HTR-8/SVneo (cell line): Measurements from ENCODE around the gene BMS1.
"Not testable (repeated sequence)": the region's sequence is repeated elsewhere in the genome, so short reads cannot be mapped to it uniquely, and the experiment has no call there.

ENCODE experiments used
- DNase-seq: peaks from one replicate; pipeline ENCODE4 v3.0.0; 2011; ENCODE audit warnings: low spot score, mixed read lengths; ENCODE audit not compliant: insufficient read length
- FAIRE-seq: peaks from 2 replicates; lab custom pipeline; 2011; peaks lifted over from hg19 to GRCh38; lab: Jason Lieb, UNC

The BMS1 gene, protein sequence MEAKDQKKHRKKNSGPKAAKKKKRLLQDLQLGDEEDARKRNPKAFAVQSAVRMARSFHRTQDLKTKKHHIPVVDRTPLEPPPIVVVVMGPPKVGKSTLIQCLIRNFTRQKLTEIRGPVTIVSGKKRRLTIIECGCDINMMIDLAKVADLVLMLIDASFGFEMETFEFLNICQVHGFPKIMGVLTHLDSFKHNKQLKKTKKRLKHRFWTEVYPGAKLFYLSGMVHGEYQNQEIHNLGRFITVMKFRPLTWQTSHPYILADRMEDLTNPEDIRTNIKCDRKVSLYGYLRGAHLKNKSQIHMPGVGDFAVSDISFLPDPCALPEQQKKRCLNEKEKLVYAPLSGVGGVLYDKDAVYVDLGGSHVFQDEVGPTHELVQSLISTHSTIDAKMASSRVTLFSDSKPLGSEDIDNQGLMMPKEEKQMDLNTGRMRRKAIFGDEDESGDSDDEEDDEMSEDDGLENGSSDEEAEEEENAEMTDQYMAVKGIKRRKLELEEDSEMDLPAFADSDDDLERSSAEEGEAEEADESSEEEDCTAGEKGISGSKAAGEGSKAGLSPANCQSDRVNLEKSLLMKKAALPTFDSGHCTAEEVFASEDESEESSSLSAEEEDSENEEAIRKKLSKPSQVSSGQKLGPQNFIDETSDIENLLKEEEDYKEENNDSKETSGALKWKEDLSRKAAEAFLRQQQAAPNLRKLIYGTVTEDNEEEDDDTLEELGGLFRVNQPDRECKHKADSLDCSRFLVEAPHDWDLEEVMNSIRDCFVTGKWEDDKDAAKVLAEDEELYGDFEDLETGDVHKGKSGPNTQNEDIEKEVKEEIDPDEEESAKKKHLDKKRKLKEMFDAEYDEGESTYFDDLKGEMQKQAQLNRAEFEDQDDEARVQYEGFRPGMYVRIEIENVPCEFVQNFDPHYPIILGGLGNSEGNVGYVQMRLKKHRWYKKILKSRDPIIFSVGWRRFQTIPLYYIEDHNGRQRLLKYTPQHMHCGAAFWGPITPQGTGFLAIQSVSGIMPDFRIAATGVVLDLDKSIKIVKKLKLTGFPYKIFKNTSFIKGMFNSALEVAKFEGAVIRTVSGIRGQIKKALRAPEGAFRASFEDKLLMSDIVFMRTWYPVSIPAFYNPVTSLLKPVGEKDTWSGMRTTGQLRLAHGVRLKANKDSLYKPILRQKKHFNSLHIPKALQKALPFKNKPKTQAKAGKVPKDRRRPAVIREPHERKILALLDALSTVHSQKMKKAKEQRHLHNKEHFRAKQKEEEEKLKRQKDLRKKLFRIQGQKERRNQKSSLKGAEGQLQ

GRCh38 chr10:42782446-42783180 lies at the start of gene BMS1:
Gene BMS1, plus strand, starts transcription at chr10:42782795. Its CDS starts 1,600 bp downstream, at chr10:42784395.
- DNase-seq (peak; percentile 85), FAIRE-seq (peak; percentile 48)

- FAIRE-seq (no peak), DNase-seq (no peak)
Measured at GRCh38 chr10:42734536-42734935, 48.1 kb upstream of the BMS1 start.

GRCh38 chr10:42738679-42739078 lies 43.9 kb upstream of the BMS1 start:
- FAIRE-seq (no peak), DNase-seq (no peak)

- not testable (repeated sequence) for DNase-seq, FAIRE-seq
Measured at GRCh38 chr10:42741536-42741935, 41.1 kb upstream of the BMS1 start.

DNA sequence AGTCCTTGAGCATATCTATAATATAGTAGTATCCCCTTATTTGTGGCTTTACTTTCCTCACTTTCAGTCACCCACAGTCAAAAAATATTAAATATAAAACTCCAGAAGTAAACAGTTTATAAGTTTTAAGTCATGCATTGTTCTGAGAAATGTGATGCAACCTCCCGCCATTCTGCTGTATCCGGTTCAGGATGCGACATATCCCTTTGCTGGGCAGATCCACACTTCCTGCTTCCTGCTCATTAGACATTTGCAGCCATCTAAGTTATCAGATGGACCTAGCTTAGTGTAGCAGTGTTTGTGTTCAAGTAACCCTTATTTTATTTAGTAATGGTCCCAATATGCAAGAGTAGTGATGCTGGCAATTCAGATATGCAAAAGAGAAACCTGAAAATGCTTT lies 38.9 kb upstream of the BMS1 start:
- FAIRE-seq: no peak

GRCh38 chr10:42744134-42744701 lies 38.4 kb upstream of the BMS1 start:
- no peak for FAIRE-seq
- DNase-seq: no peak

More for the DNA sequence above, 38.9 kb upstream of the BMS1 start:
- DNase-seq: no peak

GRCh38 chr10:42753126-42753506 lies 29.5 kb upstream of the BMS1 start:
- DNase-seq (peak; percentile 45), FAIRE-seq (no peak)

- FAIRE-seq (no peak), DNase-seq (no peak)
Measured at GRCh38 chr10:42753507-42754154, 29.0 kb upstream of the BMS1 start.

- DNase-seq (peak; percentile 48), FAIRE-seq (no peak)
Measured at GRCh38 chr10:42754155-42755027, 28.2 kb upstream of the BMS1 start.

DNA sequence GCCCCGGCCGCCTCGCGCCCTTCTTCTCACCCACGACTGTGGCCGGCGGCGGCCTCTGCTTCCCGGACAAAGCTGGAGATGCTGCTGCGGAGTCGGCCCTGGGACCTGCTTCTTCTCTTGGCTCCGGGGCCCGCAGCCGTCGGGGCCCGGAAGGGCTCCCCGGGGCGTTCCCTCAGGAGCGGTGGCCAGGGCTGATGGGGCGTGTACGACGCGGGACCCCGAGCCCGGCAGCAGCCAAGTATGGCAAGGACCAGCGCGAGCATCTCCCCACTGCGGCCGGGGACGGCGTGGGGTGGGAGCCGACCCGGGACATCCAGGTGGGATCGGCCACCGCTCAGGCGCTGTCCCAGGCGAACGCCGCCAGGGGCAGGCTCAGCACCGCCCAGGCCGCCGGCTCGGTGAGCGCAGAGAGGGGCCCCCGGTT lies 27.6 kb upstream of the BMS1 start:
- FAIRE-seq: no peak
- no peak for DNase-seq

DNA sequence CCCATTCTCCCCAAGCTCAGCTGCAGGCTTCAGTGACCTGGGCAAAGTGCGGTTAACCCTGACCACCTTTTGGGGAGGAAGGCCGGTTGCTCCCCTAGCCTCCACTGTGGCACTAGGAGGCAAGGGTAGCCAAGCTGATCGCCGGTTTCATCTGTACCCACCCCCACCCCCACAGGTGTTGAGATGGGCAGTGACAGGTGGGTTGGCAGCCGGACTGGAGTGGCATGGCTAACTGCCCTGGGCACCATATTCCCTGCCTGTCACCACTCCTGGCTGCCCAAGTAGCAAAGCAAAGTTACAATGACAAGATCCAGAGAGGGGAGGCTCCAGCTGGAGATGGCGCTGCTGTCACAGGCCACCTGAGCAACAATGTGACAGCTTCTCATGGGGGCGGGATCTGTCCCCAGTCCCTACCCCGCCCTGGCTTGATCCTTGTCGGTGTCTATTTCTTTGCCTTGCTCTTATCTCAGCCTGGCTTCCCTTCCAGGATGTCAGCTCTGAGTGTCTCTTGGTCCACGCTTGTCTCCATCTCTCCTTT lies 27.0 kb upstream of the BMS1 start:
- FAIRE-seq (no peak), DNase-seq (no peak)

- DNase-seq (no peak), FAIRE-seq (no peak)
Measured at GRCh38 chr10:42767906-42768305, 14.7 kb upstream of the BMS1 start.

GRCh38 chr10:42768581-42769152 lies 13.9 kb upstream of the BMS1 start:
- DNase-seq: no peak
- FAIRE-seq: no peak

- FAIRE-seq: no peak
- no peak for DNase-seq
Measured at GRCh38 chr10:42769173-42769572, 13.4 kb upstream of the BMS1 start.

- DNase-seq: no peak
- FAIRE-seq: no peak
Measured at GRCh38 chr10:42769673-42770072, 12.9 kb upstream of the BMS1 start.

GRCh38 chr10:42776681-42777080 lies 5.9 kb upstream of the BMS1 start:
- FAIRE-seq (no peak), DNase-seq (no peak)

DNA sequence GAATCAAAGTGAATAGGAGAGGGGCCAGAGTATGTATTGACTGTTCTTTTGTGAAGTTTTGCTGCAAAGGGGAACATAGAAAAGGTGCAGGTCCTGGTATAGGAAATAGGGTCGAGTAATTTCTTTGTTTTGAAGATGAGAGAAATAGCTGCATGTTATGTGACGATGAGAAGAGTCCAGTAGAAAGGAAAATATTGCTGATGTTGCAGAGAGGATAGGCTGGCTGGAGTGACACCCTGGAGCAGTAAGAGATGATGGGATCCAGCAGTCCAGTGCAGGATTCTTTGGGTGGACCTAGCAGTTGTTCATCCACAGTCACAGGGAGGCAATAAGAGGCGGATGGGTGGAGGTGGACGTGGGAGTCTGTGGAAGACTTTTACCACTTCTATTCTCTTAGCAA lies 2.1 kb upstream of the BMS1 start:
- DNase-seq (no peak), FAIRE-seq (no peak)
